Chondrocyte (in vitro differentiated cells): ENCODE data around the gene LOXHD1. TPM values are rescaled to one million over a fixed set of nuclear protein-coding genes. Genes with fewer than 3 reads are reported as not detected.

Experiments used
- DNase-seq: peaks from one replicate; pipeline ENCODE4 v3.0.0; 2021; ENCODE audit warnings: mixed read lengths, low spot score
- H3K27ac Mint-ChIP-seq: one replicate; pipeline ENCODE4 v1.8.0; 2021; ENCODE audit warnings: mild to moderate bottlenecking, moderate library complexity, mixed read lengths; ENCODE audit not compliant: unreplicated experiment
- H3K27me3 Mint-ChIP-seq: 2 replicates; pipeline ENCODE4 v1.8.0; 2021; ENCODE audit warnings: low read depth, mixed read lengths
- H3K36me3 Mint-ChIP-seq: 2 replicates; pipeline ENCODE4 v1.8.0; 2021; ENCODE audit warnings: low read depth, mixed read lengths
- H3K4me1 Mint-ChIP-seq: 2 replicates; pipeline ENCODE4 v1.8.0; 2021; ENCODE audit warnings: low read depth, mild to moderate bottlenecking, mixed read lengths
- H3K4me3 Mint-ChIP-seq: one replicate; pipeline ENCODE4 v1.8.0; 2021; ENCODE audit warnings: mild to moderate bottlenecking, moderate library complexity, mixed read lengths; ENCODE audit not compliant: unreplicated experiment
- H3K9me3 Mint-ChIP-seq: 2 replicates; pipeline ENCODE4 v1.8.0; 2021; ENCODE audit warnings: low read depth, mixed read lengths
- CTCF ChIP-seq: fragments of 200-600 bp; sonication (generic); IDR thresholded peaks from 2 replicates; pipeline ENCODE4 v1.5.0; 2021; ENCODE audit warnings: antibody characterized with exemption, mild to moderate bottlenecking, moderate library complexity
- total RNA-seq: library from RNA; stranded (reverse); gene quantifications from 3 replicates; pipeline ENCODE4 v1.2.1, GENCODE V29; 2021

Gene LOXHD1
- total RNA-seq, 1 donor from 2014 or later: not detected

- no peak for DNase-seq
- H3K27ac Mint-ChIP-seq: no peak overlapping the region
- no peaks in the 10 kb centered on the region for H3K4me1 Mint-ChIP-seq
- no peaks in the 10 kb centered on the region for H3K9me3 Mint-ChIP-seq
- H3K4me3 Mint-ChIP-seq: no peak overlapping the region
- TF ChIP-seq CTCF: no peak
- H3K27me3 Mint-ChIP-seq: peaks cover 48% of the 10 kb centered on the region
- no peaks in the 10 kb centered on the region for H3K36me3 Mint-ChIP-seq
Measured at GRCh38 chr18:46672062-46672970, 15.3 kb upstream of the LOXHD1 start.

GRCh38 chr18:46668694-46669093, 11.7 kb upstream of the LOXHD1 start:
- H3K4me1 Mint-ChIP-seq: no peaks in the 10 kb centered on the region
- no peaks in the 10 kb centered on the region for H3K9me3 Mint-ChIP-seq
- TF ChIP-seq CTCF: no peak
- no peak for DNase-seq
- H3K27ac Mint-ChIP-seq: no peak overlapping the region
- H3K27me3 Mint-ChIP-seq: peaks cover 39% of the 10 kb centered on the region
- H3K4me3 Mint-ChIP-seq: no peak overlapping the region
- peaks cover 2% of the 10 kb centered on the region for H3K36me3 Mint-ChIP-seq

GRCh38 chr18:46668135-46668534, 11.1 kb upstream of the LOXHD1 start:
- no peak overlapping the region for H3K27ac Mint-ChIP-seq
- no peaks in the 10 kb centered on the region for H3K9me3 Mint-ChIP-seq
- no peak overlapping the region for H3K4me3 Mint-ChIP-seq
- DNase-seq: no peak
- H3K4me1 Mint-ChIP-seq: no peaks in the 10 kb centered on the region
- H3K27me3 Mint-ChIP-seq: peaks cover 43% of the 10 kb centered on the region
- peaks cover 5% of the 10 kb centered on the region for H3K36me3 Mint-ChIP-seq
- TF ChIP-seq CTCF: no peak

GRCh38 chr18:46663539-46663938, 6.5 kb upstream of the LOXHD1 start:
- H3K4me3 Mint-ChIP-seq: no peak overlapping the region
- peaks cover 29% of the 10 kb centered on the region for H3K27me3 Mint-ChIP-seq
- TF ChIP-seq CTCF: no peak
- DNase-seq: no peak
- H3K27ac Mint-ChIP-seq: no peak overlapping the region
- no peaks in the 10 kb centered on the region for H3K4me1 Mint-ChIP-seq
- H3K36me3 Mint-ChIP-seq: peaks cover 7% of the 10 kb centered on the region
- H3K9me3 Mint-ChIP-seq: no peaks in the 10 kb centered on the region

GRCh38 chr18:46660957-46661749, 4.1 kb upstream of the LOXHD1 start:
- DNase-seq: no peak
- no peak overlapping the region for H3K27ac Mint-ChIP-seq
- no peaks in the 10 kb centered on the region for H3K4me1 Mint-ChIP-seq
- TF ChIP-seq CTCF: no peak
- peaks cover 23% of the 10 kb centered on the region for H3K27me3 Mint-ChIP-seq
- H3K9me3 Mint-ChIP-seq: no peaks in the 10 kb centered on the region
- H3K36me3 Mint-ChIP-seq: peaks cover 7% of the 10 kb centered on the region
- no peak overlapping the region for H3K4me3 Mint-ChIP-seq
